A673 (cell line): ENCODE results near the gene MIS18BP1. TPM values are rescaled to one million over a fixed set of nuclear protein-coding genes. Genes with fewer than 3 reads are reported as not detected.

Experiments
- BruUV-seq: library from RNA; stranded (reverse); fragments of 400-500 nt; replicated peaks from 2 replicates; lab custom pipeline; 2021; lab: Mats Ljungman, UMichigan
- CTCF ChIA-PET: fragments of 300-600 bp; sonication (Branson Sonifier 250); formaldehyde crosslinking; loops from one replicate; lab custom pipeline; 2022; ENCODE audit warnings: antibody characterized with exemption; lab: Charles Lee
- POLR2A ChIA-PET: fragments of 300-600 bp; sonication (Branson Sonifier 250); formaldehyde crosslinking; loops from one replicate; lab custom pipeline; 2022; ENCODE audit warnings: antibody characterized with exemption; ENCODE audit not compliant: low non-redundant PET; lab: Charles Lee
- DNase-seq: peaks from one replicate; pipeline ENCODE4 v3.0.0-alpha.2; 2015; ENCODE audit warnings: low spot score
- H3K27ac ChIP-seq: fragments of 200-600 bp; sonication (generic); 2 replicates; pipeline ENCODE4 v1.5.1; 2016; ENCODE audit warnings: mixed run types, low read depth, mild to moderate bottlenecking, mixed read lengths, antibody characterized with exemption, low read length; ENCODE audit not compliant: poor library complexity, severe bottlenecking
- H3K27me3 ChIP-seq: fragments of 200-600 bp; sonication (generic); replicated peaks from 2 replicates; pipeline ENCODE4 v1.6.1; 2017; ENCODE audit warnings: mixed run types, low read depth, mild to moderate bottlenecking, mixed read lengths, antibody characterized with exemption, low read length; ENCODE audit not compliant: insufficient read depth, poor library complexity
- H3K36me3 ChIP-seq: fragments of 200-600 bp; sonication (generic); 2 replicates; pipeline ENCODE4 v1.6.1; 2016; ENCODE audit warnings: mixed run types, mild to moderate bottlenecking, mixed read lengths, antibody characterized with exemption, low read length; ENCODE audit not compliant: insufficient read depth, poor library complexity, severe bottlenecking
- H3K4me1 ChIP-seq: fragments of 200-600 bp; sonication (generic); 2 replicates; pipeline ENCODE4 v1.6.1; 2017; ENCODE audit warnings: mixed run types, mild to moderate bottlenecking, mixed read lengths, antibody characterized with exemption, low read length; ENCODE audit not compliant: insufficient read depth, poor library complexity, severe bottlenecking
- H3K4me3 ChIP-seq: fragments of 200-600 bp; sonication (generic); 2 replicates; pipeline ENCODE4 v1.5.1; 2016; ENCODE audit warnings: low read depth, mixed run types, mild to moderate bottlenecking, mixed read lengths, low read length; ENCODE audit not compliant: poor library complexity, severe bottlenecking
- H3K9me3 ChIP-seq: fragments of 200-600 bp; sonication (generic); 2 replicates; pipeline ENCODE4 v1.6.1; 2016; ENCODE audit warnings: mixed run types, low read depth, mild to moderate bottlenecking, mixed read lengths, antibody characterized with exemption, low read length; ENCODE audit not compliant: poor library complexity, severe bottlenecking
- EZH2 ChIP-seq: fragments of 200-600 bp; sonication (generic); IDR thresholded peaks from 2 replicates; pipeline ENCODE4 v1.6.1; 2017; ENCODE audit warnings: borderline replicate concordance, low read depth, mild to moderate bottlenecking, mixed read lengths, antibody characterized with exemption, low read length; ENCODE audit not compliant: poor library complexity, severe bottlenecking
- intact Hi-C: fragments of 100-400 bp; cut with micrococcal nuclease; formaldehyde crosslinking; loops from one replicate; pipeline ENCODE4 v1.10.0; 2022; ENCODE audit not compliant: unreplicated experiment
- total RNA-seq: library from RNA; stranded (reverse); gene quantifications from 2 replicates; pipeline ENCODE4 v1.2.3, GENCODE V29; 2021
- TF ChIP-seq, protein P1 (sequence below): fragments of 300-800, 200-600 bp; sonication (generic); conservative IDR thresholded peaks from 2 replicates; pipeline ENCODE4 v1.5.1; 2017; ENCODE audit warnings: low read depth, mild to moderate bottlenecking, antibody characterized with exemption, low read length, moderate library complexity, mixed read lengths

Gene MIS18BP1
- total RNA-seq, 1 experiment from 2014 or later = 63.0 TPM

DNA sequence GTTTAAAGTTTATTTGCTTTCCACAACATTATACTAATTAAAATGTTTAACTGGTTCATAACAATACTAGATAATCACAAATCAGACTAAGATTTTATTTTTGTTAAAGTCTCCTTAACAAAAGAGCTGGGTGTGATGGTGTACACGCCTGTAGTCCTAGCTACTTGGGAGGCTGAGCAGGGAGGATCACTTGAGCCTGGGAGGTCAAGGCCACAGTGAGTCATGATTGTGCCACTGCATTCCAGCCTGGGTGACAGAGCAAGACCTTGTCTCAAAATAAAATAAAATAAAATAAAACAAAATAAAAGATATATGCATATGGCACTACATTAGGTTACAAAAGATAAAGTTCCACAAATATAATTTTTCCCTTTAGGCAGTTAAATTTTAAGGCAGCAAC lies 5.6 kb downstream of the MIS18BP1 start:
- intact Hi-C loops = no loop called here

DNA sequence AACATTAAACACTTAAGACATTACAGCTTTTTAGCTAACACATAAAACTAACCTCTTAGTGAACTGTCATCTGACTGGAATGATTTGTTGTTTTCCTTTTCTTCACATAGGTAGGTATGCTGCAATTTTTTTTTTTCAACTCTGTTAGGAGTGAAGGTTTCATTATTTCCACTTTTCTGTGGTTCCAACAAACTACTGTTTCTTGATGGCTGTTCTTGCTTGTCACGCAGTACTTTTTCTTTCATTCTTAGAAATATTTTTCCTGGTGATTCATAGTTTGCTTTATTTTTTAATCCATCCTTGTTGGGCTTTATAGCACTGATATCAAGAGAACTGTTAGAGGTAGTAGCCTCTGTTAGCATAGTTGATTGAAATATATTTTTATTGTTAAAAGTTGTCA lies 6.3 kb downstream of the MIS18BP1 start:
- Histone ChIP-seq H3K4me3 (no peak overlapping the region), H3K4me1 (peaks cover 10% of the 10 kb centered on the region), H3K27ac (no peak overlapping the region), H3K9me3 (no peaks in the 10 kb centered on the region), H3K36me3 (peaks cover 2% of the 10 kb centered on the region), H3K27me3 (no peaks in the 10 kb centered on the region)
- intact Hi-C loops = no loop called here
- CTCF ChIA-PET = no interaction called here
- POLR2A ChIA-PET = no interaction called here
- no peak for TF ChIP-seq EZH2
- TF ChIP-seq, protein P1, sequence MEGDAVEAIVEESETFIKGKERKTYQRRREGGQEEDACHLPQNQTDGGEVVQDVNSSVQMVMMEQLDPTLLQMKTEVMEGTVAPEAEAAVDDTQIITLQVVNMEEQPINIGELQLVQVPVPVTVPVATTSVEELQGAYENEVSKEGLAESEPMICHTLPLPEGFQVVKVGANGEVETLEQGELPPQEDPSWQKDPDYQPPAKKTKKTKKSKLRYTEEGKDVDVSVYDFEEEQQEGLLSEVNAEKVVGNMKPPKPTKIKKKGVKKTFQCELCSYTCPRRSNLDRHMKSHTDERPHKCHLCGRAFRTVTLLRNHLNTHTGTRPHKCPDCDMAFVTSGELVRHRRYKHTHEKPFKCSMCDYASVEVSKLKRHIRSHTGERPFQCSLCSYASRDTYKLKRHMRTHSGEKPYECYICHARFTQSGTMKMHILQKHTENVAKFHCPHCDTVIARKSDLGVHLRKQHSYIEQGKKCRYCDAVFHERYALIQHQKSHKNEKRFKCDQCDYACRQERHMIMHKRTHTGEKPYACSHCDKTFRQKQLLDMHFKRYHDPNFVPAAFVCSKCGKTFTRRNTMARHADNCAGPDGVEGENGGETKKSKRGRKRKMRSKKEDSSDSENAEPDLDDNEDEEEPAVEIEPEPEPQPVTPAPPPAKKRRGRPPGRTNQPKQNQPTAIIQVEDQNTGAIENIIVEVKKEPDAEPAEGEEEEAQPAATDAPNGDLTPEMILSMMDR = no peak
- no peak for DNase-seq
- BruUV-seq = no TSS peak

More for the DNA sequence above, 5.6 kb downstream of the MIS18BP1 start:
- no peak for TF ChIP-seq EZH2
- TF ChIP-seq, protein P1 = no peak
- Histone ChIP-seq H3K27me3 (no peaks in the 10 kb centered on the region), H3K36me3 (no peaks in the 10 kb centered on the region), H3K9me3 (no peaks in the 10 kb centered on the region), H3K27ac (no peak overlapping the region), H3K4me3 (no peak overlapping the region), H3K4me1 (peaks cover 10% of the 10 kb centered on the region)
- BruUV-seq = no TSS peak
- CTCF ChIA-PET = no interaction called here
- DNase-seq = no peak
- POLR2A ChIA-PET = no interaction called here

DNA sequence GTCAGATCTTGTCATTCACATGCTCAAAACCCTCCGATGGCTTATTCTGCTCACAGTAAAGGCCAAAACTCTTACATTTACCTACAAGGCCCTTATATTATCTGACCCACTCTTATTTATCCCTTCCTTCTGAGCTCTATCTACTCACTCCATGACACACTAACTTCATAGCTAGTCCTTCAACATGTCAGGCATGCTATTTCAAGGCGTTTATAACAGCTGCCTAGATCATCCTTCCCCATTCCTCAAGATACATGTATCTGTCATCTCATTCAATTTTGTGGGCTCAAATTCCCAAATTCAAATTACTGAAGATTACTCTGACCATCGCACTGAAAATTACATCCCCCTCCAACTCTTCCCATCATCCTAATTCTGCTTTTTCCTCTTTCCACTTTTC lies 6.9 kb downstream of the MIS18BP1 start:
- ChIA-PET CTCF (no interaction called here), POLR2A (no interaction called here)
- Histone ChIP-seq H3K4me1 (peaks cover 10% of the 10 kb centered on the region), H3K4me3 (no peak overlapping the region), H3K36me3 (peaks cover 7% of the 10 kb centered on the region), H3K27me3 (no peaks in the 10 kb centered on the region), H3K27ac (no peak overlapping the region), H3K9me3 (no peaks in the 10 kb centered on the region)
- no peak for TF ChIP-seq EZH2
- TF ChIP-seq, protein P1 = no peak
- no peak for DNase-seq
- intact Hi-C loops = no loop called here
- BruUV-seq = no TSS peak
